NOMO-1 (cell line): Measurements from ENCODE around the gene THAP6.
"Not testable (repeated sequence)": the region's sequence is repeated elsewhere in the genome, so short reads cannot be mapped to it uniquely, and the experiment has no call there.

Experiments used
- DNase-seq, 2 experiments: peaks; one replicate each; lab custom pipeline; 2025; ENCODE audit not compliant: unreplicated experiment in 2 of 2; lab: John Stamatoyannopoulos, UW

THAP6 gene, protein sequence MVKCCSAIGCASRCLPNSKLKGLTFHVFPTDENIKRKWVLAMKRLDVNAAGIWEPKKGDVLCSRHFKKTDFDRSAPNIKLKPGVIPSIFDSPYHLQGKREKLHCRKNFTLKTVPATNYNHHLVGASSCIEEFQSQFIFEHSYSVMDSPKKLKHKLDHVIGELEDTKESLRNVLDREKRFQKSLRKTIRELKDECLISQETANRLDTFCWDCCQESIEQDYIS

DNA sequence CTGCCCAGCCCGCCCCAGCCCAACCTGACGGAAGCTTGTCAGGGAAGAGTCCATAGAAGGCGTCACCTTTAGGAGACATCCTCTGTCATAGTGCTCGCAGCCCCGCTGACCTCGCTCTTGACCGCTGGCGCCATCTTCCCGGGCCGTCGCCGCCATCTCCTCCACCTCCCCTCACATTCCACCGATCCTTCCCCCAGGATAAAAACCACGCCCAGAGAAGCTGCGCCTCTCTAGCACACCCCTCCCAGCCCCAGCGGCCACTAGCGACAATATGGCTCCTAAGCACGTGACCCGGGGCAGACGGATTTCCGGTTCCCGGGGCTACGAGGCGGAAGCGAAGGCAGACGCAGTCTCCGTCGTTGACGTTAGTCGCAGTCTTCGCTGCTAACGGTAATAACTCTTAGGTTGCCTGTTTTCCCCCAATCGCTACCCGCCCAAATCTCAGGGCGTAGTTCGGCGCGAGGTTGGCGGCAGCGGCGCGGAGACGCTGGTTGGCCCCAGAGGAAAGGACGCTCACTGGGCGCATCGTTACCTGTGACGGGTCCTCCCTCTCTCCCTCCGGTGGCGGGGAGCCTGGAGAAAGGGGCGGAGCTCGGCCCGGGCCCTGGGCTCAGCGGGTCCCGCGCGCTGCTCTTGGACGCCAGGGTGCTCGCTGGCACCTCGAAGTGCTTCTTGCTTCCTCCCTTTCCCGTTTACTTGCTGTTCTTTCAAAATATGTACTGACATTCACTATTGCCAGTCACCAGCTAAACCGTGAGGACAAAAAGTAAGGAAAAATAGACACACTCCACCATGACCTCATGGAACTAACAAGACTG, at the start of gene THAP6, which contains the start of gene RCHY1:
Gene THAP6, plus strand, starts transcription at position 343 of the 818 bp plus-strand sequence. CDS start 980 bp downstream, outside the sequence.
Gene RCHY1, minus strand, starts transcription at position 273 of the 818 bp plus-strand sequence. Its CDS starts 117 bp downstream, at position 156.
- DNase-seq: peak; percentile 92 to 97

GRCh38 chr4:75469896-75470295, 44.4 kb upstream of the THAP6 start:
- DNase-seq: no peak

- DNase-seq: no peak
Measured at GRCh38 chr4:75470738-75471137, 43.5 kb upstream of the THAP6 start.

DNA sequence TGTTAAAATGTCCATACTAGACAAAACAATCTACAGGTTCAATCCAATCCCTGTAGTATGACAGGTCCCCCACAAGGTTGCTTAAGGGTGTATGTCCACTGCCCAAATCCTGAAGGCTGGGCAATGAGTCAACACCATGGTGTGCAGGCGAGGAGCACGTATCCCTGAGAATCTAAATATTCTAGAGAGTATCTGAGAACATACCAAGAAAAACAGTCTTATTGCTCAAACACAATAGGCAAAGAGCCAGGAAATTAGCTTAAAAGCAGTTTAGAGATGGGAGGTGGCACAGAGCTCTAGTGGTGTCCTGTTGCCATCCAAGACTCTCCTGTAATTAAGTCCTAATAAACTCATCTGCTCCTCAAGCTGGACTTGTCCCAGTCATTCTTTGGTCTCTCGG, 37.1 kb upstream of the THAP6 start:
- no peak for DNase-seq

GRCh38 chr4:75484190-75484589, 30.1 kb upstream of the THAP6 start:
- DNase-seq: no peak

- DNase-seq: no peak
Measured at GRCh38 chr4:75490155-75490554, 24.1 kb upstream of the THAP6 start.

DNA sequence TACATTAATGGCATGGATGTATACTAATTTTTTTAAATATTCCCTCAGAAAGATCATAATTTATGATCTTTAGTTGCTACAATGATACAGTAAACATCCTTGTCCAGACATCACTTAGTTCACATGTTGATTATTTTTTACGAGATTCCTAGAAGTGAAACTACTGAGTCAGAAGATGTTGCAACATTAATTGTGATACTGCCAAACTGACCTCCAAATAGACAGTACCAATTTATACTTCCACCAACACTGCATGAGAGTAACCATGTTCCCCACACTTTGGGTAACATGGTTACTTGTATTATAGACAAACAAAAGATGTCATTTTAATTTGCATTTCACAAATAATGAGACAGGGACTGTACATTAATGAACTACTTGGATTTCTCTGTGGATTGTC, 19.7 kb upstream of the THAP6 start:
- peak; percentile 0 to 71 for DNase-seq

GRCh38 chr4:75495476-75495875, 18.8 kb upstream of the THAP6 start:
- peak; percentile 16 to 74 for DNase-seq

- no peak for DNase-seq
Measured at GRCh38 chr4:75496406-75496805, 17.9 kb upstream of the THAP6 start.

DNA sequence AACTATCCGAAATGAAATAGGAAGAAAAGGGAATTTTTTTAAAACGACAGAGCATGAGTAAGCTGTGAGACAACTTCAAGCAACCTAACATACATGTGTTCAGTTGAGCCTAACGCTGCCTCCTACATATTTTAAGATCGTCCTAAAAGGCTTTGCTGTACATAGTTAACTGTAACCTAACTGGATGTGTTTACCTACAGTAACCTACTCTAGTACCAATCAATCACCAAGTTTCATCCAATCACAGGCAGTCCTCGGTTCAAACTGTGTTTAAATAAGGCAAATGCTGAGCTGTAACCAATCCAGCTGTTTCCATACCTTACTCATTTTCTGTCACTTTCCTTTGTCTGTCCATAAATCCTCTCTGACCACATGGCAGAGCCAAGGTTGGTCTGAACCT, 17.1 kb upstream of the THAP6 start:
- DNase-seq: no peak

DNA sequence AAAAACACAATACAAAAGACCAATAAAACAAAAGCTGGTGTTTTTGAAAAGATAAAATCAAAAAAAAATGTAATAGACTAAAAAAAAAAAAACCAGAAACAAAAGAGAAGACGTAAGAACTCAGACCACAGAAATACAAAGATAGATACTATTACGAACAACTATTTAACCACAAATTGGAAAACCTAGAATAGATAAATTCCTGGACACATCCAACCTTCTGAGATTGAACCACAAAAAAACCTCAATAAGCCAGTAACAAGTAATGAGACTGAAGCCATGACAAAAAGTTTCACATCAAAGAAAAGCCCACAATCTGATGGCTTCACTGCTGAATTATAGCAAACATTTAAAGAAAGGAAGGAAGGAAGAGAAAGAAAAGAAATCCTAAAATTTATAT, 16.2 kb upstream of the THAP6 start:
- DNase-seq: no peak

- DNase-seq: no peak
Measured at GRCh38 chr4:75499900-75500299, 14.4 kb upstream of the THAP6 start.

- DNase-seq: no peak
Measured at GRCh38 chr4:75502671-75503070, 11.6 kb upstream of the THAP6 start.

GRCh38 chr4:75505630-75506029, 8.6 kb upstream of the THAP6 start:
- no peak for DNase-seq

DNA sequence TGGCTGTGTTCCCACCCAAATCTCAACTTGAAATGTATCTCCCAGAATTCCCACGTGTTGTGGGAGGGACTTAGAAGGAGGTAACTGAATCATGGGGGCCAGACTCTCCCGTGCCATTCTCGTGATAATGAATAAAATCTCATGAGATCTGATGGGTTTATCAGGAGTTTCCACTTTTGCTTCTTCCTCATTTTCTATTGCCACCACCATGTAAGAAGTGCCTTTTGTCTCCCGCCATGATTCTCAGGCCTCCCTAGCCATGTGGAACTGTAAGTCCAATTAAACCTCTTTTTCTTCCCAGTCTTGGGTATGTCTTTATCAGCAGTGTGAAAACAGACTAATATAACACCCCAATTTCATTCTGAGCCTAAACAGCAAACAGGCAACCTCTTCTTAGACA, 4.7 kb upstream of the THAP6 start:
- DNase-seq: not testable (repeated sequence)

DNA sequence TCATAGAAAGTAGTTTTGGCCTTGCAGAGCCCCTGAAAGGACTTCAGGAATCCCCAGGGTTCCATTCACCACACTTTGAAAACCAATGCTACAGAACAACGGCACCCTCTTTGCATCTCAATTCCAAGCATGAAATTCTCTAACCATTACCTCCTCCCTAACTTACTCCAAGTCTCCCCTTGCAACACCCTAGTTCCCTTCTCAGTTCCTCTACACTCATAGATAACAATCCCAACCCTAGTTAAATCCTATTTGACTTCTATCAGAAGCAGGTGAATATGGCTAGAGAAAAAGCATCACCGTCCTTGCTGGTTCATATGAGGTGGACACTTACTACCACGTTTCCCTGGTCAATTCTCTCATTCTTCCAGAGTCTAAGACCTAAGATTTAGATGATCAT, 2.4 kb upstream of the THAP6 start:
- DNase-seq: no peak

- DNase-seq: peak; percentile 29 to 55
Measured at GRCh38 chr4:75512386-75513211, 1.7 kb upstream of the THAP6 start.

- peak in 1 of 2 experiments; percentile 25 for DNase-seq
Measured at GRCh38 chr4:75513526-75514130, 645 bp upstream of the THAP6 start.

- DNase-seq: peak; percentile 6 to 12
Measured at GRCh38 chr4:75514949-75515612, 808 bp downstream of the THAP6 start.

- no peak for DNase-seq
Measured at GRCh38 chr4:75516144-75516543, 1.9 kb downstream of the THAP6 start.
